Measurements from ENCODE around the gene TUBA1B. TPM values are rescaled to one million over a fixed set of nuclear protein-coding genes. Genes with fewer than 3 reads are reported as not detected.
A peak's percentile ranks its signal among the peaks of the same experiment; 100 is the strongest.

TUBA1B gene
- total RNA-seq, 1 experiment from 2014 or later: 4,374 TPM

DNA sequence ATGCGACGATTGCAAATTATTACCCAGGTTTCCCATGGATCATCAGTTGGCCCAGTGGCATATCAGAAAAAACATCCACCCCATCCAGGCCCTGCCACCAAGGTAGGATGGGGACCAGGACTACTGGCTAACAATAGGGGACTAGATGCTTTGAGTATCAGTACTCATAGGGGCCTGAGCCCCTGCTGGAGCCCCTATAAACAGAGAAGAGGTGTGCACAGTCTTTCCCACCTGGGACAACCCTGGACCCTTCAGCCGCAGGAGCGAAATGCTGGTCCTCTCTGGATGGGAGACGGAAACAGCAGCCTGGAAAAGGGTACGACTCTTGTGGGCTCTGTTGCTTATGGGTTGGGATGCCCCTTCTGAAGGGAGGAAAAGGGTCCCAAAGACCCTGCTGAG lies 42.3 kb downstream of the TUBA1B start:
- ATAC-seq (no peak), DNase-seq (no peak)
- Histone ChIP-seq H3K36me3 (ENCODE audit: low read depth, low read length) (no peaks in the 10 kb centered on the region), H3K9me3 (ENCODE audit: low read length) (no peaks in the 10 kb centered on the region), H2AFZ (ENCODE audit: low read length) (peak overlapping the region; percentile 83; the same call in 1 of the 2 replicates), H3K4me2 (ENCODE audit: low read length) (peak overlapping the region; percentile 83), H3K9me2 (replicated peaks; ENCODE audit: low read length) (no peaks in the 10 kb centered on the region), H3K9ac (ENCODE audit: low read length) (no peak overlapping the region), H4K20me1 (ENCODE audit: low read length) (no peaks in the 10 kb centered on the region), H3F3A (ENCODE audit: low read length, unreplicated experiment) (no peaks in the 10 kb centered on the region), H3K4me3 (ENCODE audit: low read length) (peak overlapping the region; percentile 59; the same call in 1 of the 2 replicates), H3K79me2 (ENCODE audit: low read length) (no peaks in the 10 kb centered on the region), H3K27me3 (ENCODE audit: low read length) (peaks cover 32% of the 10 kb centered on the region), H3K27ac (ENCODE audit: low read length) (no peak overlapping the region), H3K4me1 (ENCODE audit: insufficient read depth, low read length) (peaks cover 27% of the 10 kb centered on the region)
- intact Hi-C loops (cut with micrococcal nuclease): loop anchor here (1.0 to 2.0 kb wide), 3 partner anchors 20 to 145 kb away; partner anchors contain the start of gene RHEBL1
- no TSS peak for BruUV-seq (replicated peaks)
- ChIA-PET POLR2A (ENCODE audit: unreplicated experiment) (interaction anchor here (0.6 kb wide), 1 partner anchor 11 kb away, joined by 10 read pairs; no protein-coding TSS in a partner anchor), CTCF (interaction anchor here (0.8 to 3.2 kb wide), 9 partner anchors 8 to 418 kb away, joined by 3 to 36 read pairs (median 11); partner anchors contain the start of gene RHEBL1)
- TF ChIP-seq EZH2 (IDR thresholded peaks at IDR 0.05; ENCODE audit: low read length, unreplicated experiment) (no peak), EZH2phosphoT487 (IDR thresholded peaks at IDR 0.05; ENCODE audit: borderline replicate concordance, low read length) (no peak)
- TF ChIP-seq, protein P1, sequence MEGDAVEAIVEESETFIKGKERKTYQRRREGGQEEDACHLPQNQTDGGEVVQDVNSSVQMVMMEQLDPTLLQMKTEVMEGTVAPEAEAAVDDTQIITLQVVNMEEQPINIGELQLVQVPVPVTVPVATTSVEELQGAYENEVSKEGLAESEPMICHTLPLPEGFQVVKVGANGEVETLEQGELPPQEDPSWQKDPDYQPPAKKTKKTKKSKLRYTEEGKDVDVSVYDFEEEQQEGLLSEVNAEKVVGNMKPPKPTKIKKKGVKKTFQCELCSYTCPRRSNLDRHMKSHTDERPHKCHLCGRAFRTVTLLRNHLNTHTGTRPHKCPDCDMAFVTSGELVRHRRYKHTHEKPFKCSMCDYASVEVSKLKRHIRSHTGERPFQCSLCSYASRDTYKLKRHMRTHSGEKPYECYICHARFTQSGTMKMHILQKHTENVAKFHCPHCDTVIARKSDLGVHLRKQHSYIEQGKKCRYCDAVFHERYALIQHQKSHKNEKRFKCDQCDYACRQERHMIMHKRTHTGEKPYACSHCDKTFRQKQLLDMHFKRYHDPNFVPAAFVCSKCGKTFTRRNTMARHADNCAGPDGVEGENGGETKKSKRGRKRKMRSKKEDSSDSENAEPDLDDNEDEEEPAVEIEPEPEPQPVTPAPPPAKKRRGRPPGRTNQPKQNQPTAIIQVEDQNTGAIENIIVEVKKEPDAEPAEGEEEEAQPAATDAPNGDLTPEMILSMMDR (conservative IDR thresholded peaks at IDR 0.05; ENCODE audit: low read depth, low read length): no peak

DNA sequence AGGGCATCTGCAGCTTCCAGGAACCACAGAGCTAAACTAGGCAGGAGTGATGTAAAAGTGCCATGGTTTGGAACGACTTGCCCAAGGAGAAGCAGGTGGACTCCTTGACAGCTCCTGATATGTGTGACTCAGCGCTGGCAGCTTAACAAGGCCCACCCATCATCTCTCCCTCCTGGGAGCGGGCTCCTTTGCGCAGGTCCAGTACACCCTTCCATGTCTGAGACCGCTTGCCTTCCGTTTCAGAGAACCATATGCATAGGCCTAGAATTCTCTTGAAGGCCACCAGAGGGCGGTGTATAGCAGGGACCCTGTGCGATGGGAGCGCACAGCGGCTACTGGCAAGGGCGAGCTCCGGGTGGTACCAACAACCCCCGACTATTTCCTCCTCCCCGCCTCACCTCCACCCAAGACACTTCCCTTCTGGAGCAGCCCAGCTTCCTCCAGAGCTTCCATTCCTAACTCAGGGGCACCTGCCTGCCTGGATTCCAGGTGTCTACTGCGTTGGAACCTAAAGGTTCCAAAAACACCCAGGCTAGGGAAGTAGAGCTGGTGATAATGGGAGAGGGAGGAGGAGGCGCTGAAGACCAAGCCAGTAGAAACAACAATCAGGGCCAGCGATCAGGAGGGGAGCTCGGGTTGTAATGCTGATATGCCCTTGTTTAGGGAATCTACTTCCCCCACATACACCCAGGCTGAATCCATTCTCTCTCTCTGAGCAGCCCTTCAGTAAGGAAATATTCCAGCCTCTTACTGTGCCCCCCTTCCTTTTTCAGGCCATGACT lies 42.9 kb downstream of the TUBA1B start:
- Histone ChIP-seq H3K9me2 (replicated peaks; ENCODE audit: low read length) (no peaks in the 10 kb centered on the region), H3K79me2 (ENCODE audit: low read length) (no peaks in the 10 kb centered on the region), H3K27ac (ENCODE audit: low read length) (no peak overlapping the region), H3K4me3 (ENCODE audit: low read length) (peak overlapping the region; percentile 59), H2AFZ (ENCODE audit: low read length) (peak overlapping the region; percentile 83), H3K4me2 (ENCODE audit: low read length) (peak overlapping the region; percentile 83), H3F3A (ENCODE audit: low read length, unreplicated experiment) (no peaks in the 10 kb centered on the region), H3K9me3 (ENCODE audit: low read length) (no peaks in the 10 kb centered on the region), H3K9ac (ENCODE audit: low read length) (no peak overlapping the region), H3K27me3 (ENCODE audit: low read length) (peaks cover 26% of the 10 kb centered on the region), H3K4me1 (ENCODE audit: insufficient read depth, low read length) (peaks cover 24% of the 10 kb centered on the region), H4K20me1 (ENCODE audit: low read length) (no peaks in the 10 kb centered on the region), H3K36me3 (ENCODE audit: low read depth, low read length) (no peaks in the 10 kb centered on the region)
- POLR2A ChIA-PET (ENCODE audit: unreplicated experiment): interaction anchor here (0.5 to 0.6 kb wide), 2 partner anchors 11 to 24 kb away, joined by 4 to 10 read pairs; no protein-coding TSS in a partner anchor
- CTCF ChIA-PET: interaction anchor here (0.5 to 3.2 kb wide), 14 partner anchors 8 to 1250 kb away, joined by 3 to 36 read pairs (median 5); partner anchors contain the start of genes DDX23 and RHEBL1
- DNase-seq (peak; percentile 95), ATAC-seq (peak; percentile 80)
- TF ChIP-seq EZH2phosphoT487 (IDR thresholded peaks at IDR 0.05; ENCODE audit: borderline replicate concordance, low read length): no peak
- TF ChIP-seq, protein P1 (conservative IDR thresholded peaks at IDR 0.05; ENCODE audit: low read depth, low read length): peak; percentile 94
- intact Hi-C loops (cut with micrococcal nuclease): loop anchor here (1.0 to 2.0 kb wide), 3 partner anchors 20 to 146 kb away; partner anchors contain the start of gene RHEBL1
- no TSS peak for BruUV-seq (replicated peaks)

Measured in PC-3 (cell line).